Rectal smooth muscle tissue (tissue), 1 donor: Measurements from ENCODE around the gene APOC3.

Experiments
- H3K27ac ChIP-seq: one replicate; pipeline ENCODE4 v1.7.0; 2013; ENCODE audit warnings: low read depth, low read length, inconsistent platforms
- H3K27me3 ChIP-seq: one replicate; pipeline ENCODE4 v1.7.0; 2013; ENCODE audit warnings: low read length; ENCODE audit not compliant: control insufficient read depth, insufficient read depth
- H3K36me3 ChIP-seq: one replicate; pipeline ENCODE4 v1.7.0; 2013; ENCODE audit warnings: low read length; ENCODE audit not compliant: control insufficient read depth, insufficient read depth
- H3K4me1 ChIP-seq: one replicate; pipeline ENCODE4 v1.7.0; 2013; ENCODE audit warnings: low read length; ENCODE audit not compliant: control insufficient read depth, insufficient read depth
- H3K4me3 ChIP-seq: one replicate; pipeline ENCODE4 v1.7.0; 2013; ENCODE audit warnings: low read length
- H3K9ac ChIP-seq: one replicate; pipeline ENCODE4 v1.7.0; 2013; ENCODE audit warnings: low read length

The APOC3 gene

GRCh38 chr11:116862951-116863350 lies 33.2 kb downstream of the APOC3 start:
- H3K4me1 ChIP-seq = no peaks in the 10 kb centered on the region
- H3K27ac ChIP-seq = no peak overlapping the region
- no peak overlapping the region for H3K9ac ChIP-seq
- peaks cover 60% of the 10 kb centered on the region for H3K36me3 ChIP-seq
- H3K4me3 ChIP-seq = no peak overlapping the region
- no peaks in the 10 kb centered on the region for H3K27me3 ChIP-seq

- H3K9ac ChIP-seq = no peak overlapping the region
- peaks cover 48% of the 10 kb centered on the region for H3K36me3 ChIP-seq
- no peaks in the 10 kb centered on the region for H3K4me1 ChIP-seq
- H3K27me3 ChIP-seq = no peaks in the 10 kb centered on the region
- H3K27ac ChIP-seq = no peak overlapping the region
- H3K4me3 ChIP-seq = no peak overlapping the region
Measured at GRCh38 chr11:116864531-116864930, 34.8 kb downstream of the APOC3 start.

DNA sequence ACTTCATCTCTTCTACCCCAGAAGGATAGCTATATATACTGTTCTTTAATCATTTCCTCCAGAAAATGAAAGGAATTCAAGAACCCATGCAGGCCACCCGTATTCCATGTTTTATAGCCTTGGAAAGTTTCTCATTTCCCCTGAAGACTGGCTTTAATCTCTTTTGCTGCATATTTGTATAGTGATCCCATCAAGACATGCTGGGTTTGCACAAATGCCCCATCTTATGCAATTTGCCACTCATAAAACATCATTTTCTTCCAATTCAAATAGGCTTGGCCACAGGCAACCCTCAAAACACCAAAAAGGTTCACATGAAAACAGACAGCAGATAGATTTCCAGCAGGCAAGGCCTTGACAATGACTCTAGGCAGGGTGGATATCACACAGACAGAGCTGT lies 36.0 kb downstream of the APOC3 start:
- Histone ChIP-seq H3K27me3 (no peaks in the 10 kb centered on the region), H3K36me3 (peaks cover 53% of the 10 kb centered on the region), H3K4me3 (no peak overlapping the region), H3K9ac (no peak overlapping the region), H3K4me1 (no peaks in the 10 kb centered on the region), H3K27ac (no peak overlapping the region)

DNA sequence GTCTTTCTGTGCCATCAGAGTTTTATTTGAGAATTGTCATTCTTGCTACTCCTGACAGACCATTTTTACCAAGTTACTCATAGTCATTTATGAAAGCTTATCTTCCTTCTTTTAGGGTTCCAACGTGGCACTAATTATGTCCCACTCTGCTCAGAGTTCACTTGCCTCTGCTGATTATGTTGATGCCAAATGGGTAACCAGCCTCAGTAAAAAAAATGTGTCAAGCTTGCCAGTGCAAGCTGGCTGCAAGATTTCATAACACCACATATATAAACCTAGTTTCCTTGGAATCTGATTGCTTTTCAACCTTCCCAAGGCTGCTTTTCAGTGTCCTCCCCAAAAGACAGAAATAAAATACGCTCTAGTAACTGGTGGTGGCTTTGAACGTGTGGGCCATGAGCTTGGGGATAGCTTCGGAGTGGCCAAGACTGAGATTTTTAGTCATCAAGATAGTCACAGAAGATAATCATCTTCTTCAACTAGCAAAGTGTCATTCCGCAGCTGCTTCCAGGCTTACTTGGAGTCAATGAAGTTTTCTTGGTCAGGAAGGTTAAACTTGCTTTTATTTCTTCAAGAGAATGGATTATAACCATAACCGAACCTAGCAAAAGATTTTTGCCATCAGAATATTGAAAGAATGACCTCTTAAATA lies 37.2 kb downstream of the APOC3 start:
- no peaks in the 10 kb centered on the region for H3K4me1 ChIP-seq
- H3K9ac ChIP-seq = no peak overlapping the region
- H3K27me3 ChIP-seq = no peaks in the 10 kb centered on the region
- H3K27ac ChIP-seq = no peak overlapping the region
- no peak overlapping the region for H3K4me3 ChIP-seq
- peaks cover 44% of the 10 kb centered on the region for H3K36me3 ChIP-seq

DNA sequence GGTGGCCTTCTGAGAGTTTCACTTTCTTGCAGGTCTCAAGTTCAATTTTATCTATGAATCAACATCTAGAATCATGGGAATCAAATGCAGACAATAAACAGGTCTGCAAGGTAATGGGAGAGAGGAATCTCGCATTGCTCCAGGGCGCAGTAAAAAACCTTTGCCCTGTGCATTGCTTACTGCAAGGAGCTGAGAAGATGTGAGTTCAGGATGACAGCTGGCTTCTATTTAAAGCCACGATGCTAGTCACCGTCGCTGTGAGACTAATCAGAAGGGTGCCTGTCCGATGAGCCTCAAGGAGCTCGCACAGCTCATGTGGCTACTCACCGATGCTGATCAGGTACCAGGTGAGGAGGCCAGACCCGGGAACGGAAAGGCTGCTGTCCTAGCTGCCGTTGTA lies 37.9 kb downstream of the APOC3 start:
- Histone ChIP-seq H3K9ac (no peak overlapping the region), H3K27me3 (no peaks in the 10 kb centered on the region), H3K36me3 (peaks cover 41% of the 10 kb centered on the region), H3K4me3 (no peak overlapping the region), H3K27ac (no peak overlapping the region), H3K4me1 (no peaks in the 10 kb centered on the region)

DNA sequence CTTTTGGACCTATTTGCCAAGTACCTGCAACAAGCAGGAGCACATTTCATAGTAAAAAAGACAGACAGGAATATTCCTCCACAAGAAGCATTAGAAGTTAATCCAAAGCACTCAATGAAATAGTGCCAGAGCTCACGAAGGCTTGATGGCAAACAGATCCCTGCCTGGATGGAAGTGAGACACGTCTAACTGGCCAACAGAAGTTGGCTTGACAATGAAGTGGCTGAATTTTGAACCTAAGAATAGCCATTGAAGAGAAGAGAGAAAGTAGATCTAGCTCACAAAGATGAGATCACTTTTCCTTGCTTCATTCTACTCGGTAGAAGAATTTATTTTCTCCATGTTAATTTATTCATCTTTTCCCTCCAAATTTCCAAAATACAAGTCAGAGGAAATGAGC lies 38.4 kb downstream of the APOC3 start:
- Histone ChIP-seq H3K27ac (no peak overlapping the region), H3K27me3 (no peaks in the 10 kb centered on the region), H3K36me3 (peaks cover 45% of the 10 kb centered on the region), H3K4me1 (no peaks in the 10 kb centered on the region), H3K4me3 (no peak overlapping the region), H3K9ac (no peak overlapping the region)

GRCh38 chr11:116869610-116870009 lies 39.9 kb downstream of the APOC3 start:
- no peaks in the 10 kb centered on the region for H3K27me3 ChIP-seq
- no peak overlapping the region for H3K9ac ChIP-seq
- no peaks in the 10 kb centered on the region for H3K4me1 ChIP-seq
- no peak overlapping the region for H3K27ac ChIP-seq
- no peak overlapping the region for H3K4me3 ChIP-seq
- H3K36me3 ChIP-seq = peaks cover 40% of the 10 kb centered on the region

DNA sequence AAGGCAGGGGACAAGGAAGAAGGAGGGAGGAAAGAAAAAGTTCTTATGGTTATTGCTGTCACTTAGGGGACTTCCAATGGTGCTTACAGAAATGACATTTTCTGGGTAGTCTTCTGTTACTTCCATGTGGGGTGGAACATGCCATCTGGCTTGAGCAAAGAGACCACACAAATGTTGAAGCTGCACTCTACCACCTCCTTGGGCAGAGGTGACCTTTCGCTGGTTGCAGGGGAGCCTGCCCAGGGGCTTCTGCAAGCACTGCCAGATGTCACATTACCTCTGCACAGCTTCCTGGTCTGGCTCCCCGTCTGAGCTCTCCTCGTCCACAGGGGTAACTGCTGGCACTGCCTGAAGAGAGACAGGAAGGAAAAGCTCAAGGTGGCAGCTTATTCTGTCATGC lies 40.3 kb downstream of the APOC3 start:
- no peak overlapping the region for H3K4me3 ChIP-seq
- peaks cover 40% of the 10 kb centered on the region for H3K36me3 ChIP-seq
- H3K4me1 ChIP-seq = no peaks in the 10 kb centered on the region
- H3K27me3 ChIP-seq = no peaks in the 10 kb centered on the region
- no peak overlapping the region for H3K9ac ChIP-seq
- H3K27ac ChIP-seq = no peak overlapping the region

DNA sequence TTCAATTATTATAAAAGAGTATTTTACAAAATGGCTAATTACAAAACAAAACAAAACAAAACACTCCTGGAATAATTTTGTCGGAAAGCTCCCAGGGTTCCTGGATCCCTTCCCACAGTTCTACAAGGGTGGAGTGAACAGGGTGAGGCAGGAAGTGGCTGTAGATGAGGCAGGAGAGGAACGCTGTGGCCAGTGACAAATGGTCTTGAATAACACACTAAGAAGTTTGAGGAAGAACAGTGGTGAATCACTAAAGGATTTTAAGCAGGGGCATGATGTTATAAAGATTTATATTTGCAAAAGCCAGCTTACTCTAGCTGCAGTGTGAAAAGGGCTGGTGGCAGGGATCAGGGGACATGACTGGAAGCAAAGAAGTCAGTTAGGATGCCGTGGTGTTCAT lies 41.5 kb downstream of the APOC3 start:
- Histone ChIP-seq H3K27me3 (no peaks in the 10 kb centered on the region), H3K36me3 (peaks cover 49% of the 10 kb centered on the region), H3K4me1 (no peaks in the 10 kb centered on the region), H3K9ac (no peak overlapping the region), H3K27ac (no peak overlapping the region), H3K4me3 (no peak overlapping the region)

DNA sequence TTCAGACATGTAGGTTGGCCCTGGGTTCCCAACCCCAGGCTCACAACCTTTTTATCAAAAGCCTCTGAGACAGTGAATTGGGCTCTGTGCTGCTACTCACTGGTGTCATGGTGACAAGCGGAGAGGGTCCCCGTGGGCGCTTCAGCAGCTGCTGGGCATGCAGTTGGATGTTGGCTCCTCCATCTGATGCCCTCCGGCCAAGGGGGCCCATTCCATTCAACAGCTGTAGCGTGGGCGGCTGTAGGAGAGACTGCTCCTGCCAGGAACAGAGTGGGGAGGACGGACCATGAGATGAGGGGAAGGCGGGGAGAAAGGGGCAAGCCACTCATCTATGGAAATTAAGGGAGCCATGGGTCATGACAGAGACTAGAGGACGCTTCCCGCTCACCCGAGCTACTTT lies 43.7 kb downstream of the APOC3 start:
- Histone ChIP-seq H3K36me3 (peaks cover 35% of the 10 kb centered on the region), H3K4me1 (no peaks in the 10 kb centered on the region), H3K9ac (no peak overlapping the region), H3K4me3 (no peak overlapping the region), H3K27ac (no peak overlapping the region), H3K27me3 (no peaks in the 10 kb centered on the region)

- peaks cover 35% of the 10 kb centered on the region for H3K36me3 ChIP-seq
- no peak overlapping the region for H3K27ac ChIP-seq
- H3K9ac ChIP-seq = no peak overlapping the region
- H3K27me3 ChIP-seq = no peaks in the 10 kb centered on the region
- H3K4me3 ChIP-seq = no peak overlapping the region
- no peaks in the 10 kb centered on the region for H3K4me1 ChIP-seq
Measured at GRCh38 chr11:116874251-116874650, 44.5 kb downstream of the APOC3 start.

DNA sequence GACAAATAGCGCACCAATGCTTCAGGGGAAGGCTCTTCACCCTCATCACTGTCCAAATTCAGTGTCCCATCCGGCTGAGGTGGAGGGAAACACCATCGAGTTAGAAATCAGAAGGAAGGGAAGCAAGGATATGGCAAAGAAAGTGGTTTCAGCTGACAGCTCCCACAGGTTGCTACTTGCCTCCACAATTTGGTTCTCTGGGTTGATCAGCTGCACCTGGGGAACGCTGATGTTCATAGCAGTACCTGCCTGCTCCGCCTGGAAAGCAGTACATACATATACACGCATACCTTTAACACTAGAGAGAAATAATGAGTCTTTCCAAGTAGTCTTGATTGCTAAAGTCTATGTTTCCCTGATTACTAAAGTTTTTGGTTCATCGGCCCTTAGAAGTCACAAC lies 45.5 kb downstream of the APOC3 start:
- H3K4me3 ChIP-seq = no peak overlapping the region
- no peak overlapping the region for H3K9ac ChIP-seq
- H3K4me1 ChIP-seq = no peaks in the 10 kb centered on the region
- H3K27ac ChIP-seq = no peak overlapping the region
- peaks cover 28% of the 10 kb centered on the region for H3K36me3 ChIP-seq
- no peaks in the 10 kb centered on the region for H3K27me3 ChIP-seq

DNA sequence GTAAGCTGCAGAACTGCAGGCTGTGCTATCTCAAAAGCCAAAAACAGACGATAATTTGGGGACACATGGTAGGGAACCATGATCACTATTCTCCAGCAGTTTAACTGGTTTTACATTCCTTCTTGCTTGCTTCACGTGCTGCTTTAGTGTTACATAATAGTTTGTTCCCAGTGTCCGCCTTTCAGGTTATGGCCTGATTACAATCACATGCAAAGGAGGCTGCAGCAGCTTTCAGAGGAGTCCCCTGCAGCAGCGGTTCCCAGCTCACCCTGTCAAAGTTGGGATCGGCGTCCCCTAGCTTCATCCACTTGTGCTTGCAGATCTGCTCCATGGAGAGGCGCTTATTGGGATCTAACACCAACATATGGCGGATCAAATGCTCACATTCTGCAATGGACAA lies 46.9 kb downstream of the APOC3 start:
- no peaks in the 10 kb centered on the region for H3K4me1 ChIP-seq
- no peaks in the 10 kb centered on the region for H3K27me3 ChIP-seq
- no peak overlapping the region for H3K9ac ChIP-seq
- no peak overlapping the region for H3K27ac ChIP-seq
- H3K36me3 ChIP-seq = peaks cover 27% of the 10 kb centered on the region
- H3K4me3 ChIP-seq = no peak overlapping the region
